Left forelimb (tissue), 1 donor: ENCODE measurements around the gene NINJ1.

Experiments used
- DNase-seq: peaks from one replicate; pipeline ENCODE4 v3.0.0-alpha.2; 2018; ENCODE audit warnings: low spot score

Gene NINJ1

DNA sequence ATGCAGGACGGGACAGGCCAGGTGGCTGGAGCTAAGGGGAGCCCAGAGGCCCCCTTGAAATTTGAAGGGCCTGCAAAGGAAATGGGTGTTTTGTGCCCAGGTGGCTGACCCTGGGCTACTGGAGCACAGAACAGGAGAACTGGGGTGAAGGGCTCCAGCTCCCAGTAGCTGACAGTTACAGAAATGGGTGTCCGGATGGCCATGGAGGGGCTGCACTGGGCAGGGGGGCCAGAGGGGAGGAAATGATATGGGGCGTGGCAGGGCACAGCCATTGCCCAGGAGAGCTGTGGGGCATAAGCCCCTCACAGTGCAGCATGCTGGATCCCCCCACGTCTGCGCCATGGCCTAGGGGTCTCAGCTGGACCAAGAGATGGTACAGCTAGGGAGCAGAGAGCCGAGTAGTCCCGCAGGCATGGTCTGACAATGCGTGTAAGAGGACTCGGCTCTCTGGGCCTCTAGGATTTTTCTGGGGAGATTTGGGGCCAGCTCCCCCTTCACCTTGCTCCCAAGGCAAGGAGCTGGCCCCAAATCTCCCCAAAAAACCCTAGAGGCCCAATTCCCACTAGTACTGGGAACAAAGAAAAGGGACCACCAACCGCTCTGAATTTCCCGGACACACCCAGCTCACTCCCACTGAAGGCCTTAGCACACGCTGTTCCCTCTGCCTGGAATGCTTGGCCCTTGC is 45.9 kb downstream of the NINJ1 start:
- peak; percentile 15 for DNase-seq

DNA sequence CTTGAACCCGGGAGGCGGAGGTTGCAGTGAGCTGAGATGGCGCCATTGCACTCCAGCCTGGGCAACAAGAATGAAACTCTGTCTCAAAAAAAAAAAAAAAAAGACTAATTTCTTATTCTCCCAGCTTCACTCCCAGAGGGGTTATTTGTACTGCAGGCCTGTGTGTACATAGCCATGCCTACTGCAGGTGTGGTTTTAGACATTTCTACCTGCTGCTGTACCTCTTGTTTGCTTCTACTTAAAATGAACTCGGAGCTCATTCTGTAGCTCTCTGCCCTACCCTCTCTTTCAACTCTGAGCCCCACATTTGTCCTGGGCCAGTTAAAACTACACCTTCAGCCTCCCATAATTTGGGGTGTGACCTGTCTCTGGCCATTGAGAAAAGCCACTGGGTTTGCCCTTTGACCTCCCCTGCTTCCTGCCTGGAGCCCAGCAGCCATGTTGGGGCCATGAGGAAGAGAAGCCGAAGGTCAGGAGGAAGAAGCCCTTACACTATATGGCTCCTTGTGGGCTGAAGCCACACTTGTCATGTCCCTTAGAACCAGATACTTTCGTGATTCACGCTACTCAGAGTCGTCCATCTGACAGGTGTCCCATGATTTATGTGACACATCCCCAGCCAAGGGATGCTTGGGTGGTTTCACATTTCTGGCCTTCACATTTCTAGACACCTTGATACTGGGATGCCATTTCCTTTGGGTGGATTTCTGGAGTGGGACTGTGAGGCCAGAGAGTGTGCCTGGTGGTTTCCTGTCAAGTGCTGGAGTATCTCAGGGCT is 47.4 kb downstream of the NINJ1 start:
- peak; percentile 28 for DNase-seq

DNA sequence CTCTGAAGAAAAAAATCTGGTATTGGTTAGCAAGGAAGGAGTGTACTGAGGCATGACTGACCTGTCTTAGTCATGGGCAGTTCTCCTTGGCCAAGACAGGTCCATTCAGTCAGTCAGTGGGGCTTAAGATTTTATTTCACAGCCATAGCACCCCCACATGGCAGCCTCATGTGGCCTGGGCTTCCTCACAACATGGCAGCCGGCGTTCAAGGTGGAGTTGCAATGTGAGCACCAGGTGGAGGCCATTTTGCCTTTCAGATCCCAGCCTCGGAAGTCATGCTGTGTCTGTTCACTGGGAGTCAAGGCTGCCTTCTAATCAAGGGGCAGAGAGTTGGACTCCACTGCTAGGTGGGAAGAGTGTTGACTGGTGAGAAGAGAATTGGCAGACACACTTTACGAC is 48.4 kb downstream of the NINJ1 start:
- DNase-seq = peak; percentile 9

DNA sequence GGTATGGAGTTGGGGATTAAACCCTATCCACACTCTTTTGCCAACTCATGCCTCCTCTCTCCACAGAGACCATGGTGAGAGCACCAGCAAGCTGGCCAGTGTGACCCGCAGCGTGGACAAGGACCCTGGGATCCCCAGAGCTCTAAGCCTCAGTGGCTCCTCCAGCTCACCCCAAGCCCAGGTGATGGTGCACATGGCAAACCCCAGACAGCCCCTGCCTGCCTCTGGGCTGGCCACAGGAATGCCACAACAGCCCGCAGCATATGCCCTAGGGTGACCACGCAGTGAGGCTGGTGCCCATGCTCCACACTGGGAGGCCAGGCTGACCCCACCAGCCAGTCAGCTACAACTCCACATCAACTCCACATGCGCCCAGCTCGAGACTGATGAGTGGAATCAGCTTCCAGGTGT is 49.6 kb downstream of the NINJ1 start:
- DNase-seq = no peak

DNA sequence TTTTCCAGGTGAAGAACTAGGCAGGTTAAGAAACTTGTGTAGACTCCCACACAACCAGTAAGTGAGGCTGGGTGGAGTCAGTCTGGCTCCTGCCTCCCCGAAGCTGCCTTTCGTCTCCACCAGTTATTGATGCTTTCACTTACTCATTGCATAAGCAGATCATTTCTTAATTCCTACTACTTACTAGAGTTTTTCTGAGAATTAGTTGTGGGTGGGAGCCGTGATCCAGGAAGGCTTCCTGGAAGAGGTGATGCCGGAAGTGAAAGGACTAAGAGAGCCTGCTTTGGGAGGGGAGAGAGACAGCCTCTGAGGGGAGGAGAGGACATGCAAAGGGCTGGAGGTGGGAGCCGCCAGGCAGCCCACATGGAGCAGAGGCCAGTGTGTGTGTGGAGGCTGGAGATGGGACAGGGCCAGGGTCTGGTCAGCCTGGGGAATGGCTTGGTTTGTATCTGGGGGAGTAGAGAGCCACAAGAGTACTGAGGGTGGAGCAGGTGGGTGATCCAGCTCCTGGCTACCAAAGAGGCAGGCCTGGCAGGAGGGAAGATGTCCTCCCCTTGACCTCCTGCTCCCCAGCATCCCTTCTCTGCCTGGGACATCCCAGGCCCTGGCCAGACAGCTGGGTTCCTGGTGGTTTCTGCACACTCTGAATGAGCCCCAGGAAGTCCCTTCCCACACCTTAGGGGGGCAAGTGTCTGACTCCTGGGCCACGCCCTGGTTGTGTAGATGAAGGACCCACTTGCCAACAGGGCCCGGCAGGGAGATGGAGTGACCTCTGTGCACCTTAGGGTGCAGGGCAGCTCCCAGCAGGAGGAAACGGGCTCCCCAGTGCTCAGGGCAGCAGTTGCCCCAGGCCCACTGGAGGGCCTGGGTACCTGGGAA is 50.2 kb downstream of the NINJ1 start:
- peak; percentile 53 for DNase-seq

DNA sequence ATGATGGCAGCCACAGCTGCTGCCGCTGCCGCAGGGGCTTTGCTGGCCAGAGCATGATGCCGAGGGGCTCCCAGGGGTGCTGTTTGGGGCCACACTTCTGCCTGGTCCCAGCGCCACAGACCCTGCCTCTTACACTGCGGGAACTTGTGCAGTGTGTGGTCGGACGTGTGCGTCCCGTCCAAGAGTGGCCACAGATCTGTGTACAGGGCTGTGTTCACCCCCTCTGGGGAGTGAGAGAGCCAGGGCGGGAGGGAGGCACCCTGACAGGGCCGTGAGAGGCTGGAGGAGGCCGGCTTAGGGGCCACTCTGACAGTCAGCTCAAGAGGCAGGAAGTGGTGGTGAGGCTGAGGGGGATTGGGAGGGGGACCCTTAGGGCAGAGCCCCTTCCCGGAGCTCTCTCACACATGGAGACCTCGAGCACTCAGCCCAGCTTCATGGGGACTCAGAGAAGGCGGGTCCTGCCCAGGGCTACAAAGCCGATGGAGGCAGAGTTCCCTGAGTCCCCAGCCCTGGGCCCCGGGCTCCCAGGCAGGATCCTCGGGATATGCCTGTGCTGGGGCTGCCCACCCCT is 51.1 kb downstream of the NINJ1 start:
- DNase-seq = peak; percentile 58

DNA sequence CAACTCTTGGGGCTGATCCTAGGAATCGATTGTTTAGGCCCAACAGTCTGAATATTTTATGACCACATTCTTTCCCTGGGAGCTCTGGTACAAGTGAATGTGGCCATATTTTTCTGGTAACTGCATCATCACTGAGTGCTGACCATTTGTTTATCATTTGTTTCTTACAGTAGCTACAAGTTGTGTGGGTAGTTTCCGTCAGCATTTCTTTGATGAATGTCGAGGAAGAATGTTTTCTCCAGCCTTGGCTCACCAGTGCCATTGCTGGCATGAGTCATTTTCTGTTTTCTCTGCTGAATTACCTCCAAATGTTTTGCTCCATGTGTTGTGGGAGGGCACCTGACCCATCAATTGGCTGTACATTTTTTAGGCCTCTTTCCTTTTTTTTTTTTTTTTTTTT is 52.1 kb downstream of the NINJ1 start:
- DNase-seq = no peak

DNA sequence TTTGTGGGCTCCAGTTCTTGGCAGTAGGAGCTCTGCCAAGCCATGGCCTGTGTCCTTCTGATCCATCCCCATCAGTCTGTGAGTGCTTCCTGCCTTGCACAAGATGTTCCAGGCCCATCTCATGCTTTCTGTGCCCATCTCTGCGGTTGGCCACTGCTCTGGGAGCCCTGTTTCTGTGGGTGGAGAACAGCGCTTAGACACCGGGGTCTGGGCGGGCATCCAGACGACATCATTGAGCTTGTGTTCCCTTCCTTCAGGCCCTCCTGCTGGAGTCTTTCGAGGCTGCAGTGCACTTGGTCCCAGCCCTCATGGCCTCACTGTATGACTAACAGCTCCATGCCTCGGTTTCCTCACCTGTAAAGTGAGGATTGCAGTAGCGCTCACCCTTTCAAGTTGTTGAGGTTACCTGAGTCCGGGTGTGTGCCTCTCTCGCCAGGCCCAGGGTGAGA is 52.9 kb downstream of the NINJ1 start:
- peak; percentile 48 for DNase-seq

DNA sequence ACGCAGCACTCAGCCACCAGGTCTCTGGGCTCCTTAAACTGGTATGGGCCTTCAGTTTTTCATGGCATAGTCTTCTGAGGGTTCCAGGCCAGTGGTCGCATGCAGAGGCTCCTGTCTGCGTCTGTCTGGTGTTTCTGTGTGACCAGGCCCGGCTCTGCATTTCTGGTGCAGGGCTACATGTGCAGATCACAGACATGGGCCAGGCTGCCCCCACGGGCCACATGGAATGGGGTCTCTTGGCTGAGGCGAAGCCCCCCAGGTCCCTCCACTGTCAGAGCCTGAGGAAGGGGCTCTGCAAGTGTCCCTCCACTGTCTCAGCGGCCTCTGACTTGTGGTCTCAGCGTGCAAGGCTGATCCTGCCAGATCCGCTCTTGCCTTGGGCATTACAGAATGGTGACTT is 53.6 kb downstream of the NINJ1 start:
- DNase-seq = peak; percentile 40

DNA sequence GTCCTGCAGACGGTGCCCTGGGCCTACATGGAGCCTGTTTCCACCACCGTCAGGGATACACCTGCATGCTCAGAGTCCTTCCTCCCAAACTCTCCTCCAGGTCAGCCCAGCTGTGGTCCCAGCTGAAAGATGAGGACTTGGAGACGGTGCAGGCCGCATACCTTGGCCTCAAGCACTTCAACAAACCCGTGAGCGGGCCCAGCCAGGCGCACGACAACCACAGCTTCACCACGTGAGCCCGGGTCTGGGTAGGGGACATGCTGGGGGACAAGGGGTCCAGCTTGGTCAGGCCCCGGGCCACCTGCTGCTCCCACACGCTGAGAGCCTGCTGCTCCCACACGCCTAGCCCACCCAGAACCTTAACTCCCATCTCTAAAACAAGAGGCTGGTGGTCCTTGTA is 54.7 kb downstream of the NINJ1 start:
- DNase-seq = peak; percentile 26

DNA sequence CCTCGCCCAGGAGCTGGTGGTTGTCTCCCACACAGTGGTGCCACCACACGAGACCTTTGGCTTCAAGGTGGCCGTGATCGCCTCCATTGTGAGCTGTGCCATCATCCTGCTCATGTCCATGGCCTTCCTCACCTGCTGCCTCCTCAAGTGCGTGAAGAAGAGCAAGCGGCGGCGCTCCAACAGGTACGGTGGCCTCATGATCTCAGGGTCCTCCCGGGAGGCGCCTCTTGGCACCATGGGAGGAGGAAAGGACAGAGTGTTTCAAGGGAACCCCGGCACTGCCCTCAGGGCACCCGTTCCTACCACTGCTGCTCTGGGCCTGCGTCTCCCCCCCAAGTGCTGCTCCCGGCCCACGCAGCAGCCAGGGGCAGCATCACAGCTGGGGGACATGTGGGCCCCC is 56.2 kb downstream of the NINJ1 start:
- DNase-seq = no peak

DNA sequence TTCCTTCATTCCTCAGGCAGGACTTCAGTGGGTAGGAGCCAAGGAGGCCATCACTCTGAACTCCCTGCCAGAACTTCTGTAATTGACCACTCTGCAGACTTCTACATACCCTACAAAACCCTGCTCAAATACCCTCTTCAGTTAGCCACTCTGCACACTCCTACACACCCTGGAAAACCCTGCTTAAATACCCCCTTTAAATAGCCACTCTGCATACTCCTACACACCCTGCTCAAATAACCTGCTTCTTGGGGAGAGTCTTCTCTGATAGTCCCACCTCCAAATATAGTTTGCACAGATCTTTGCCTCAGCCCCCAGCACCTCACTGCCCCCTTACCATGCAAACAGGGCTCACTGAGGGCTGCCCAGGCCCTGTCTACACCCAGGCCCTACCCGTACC is 56.7 kb downstream of the NINJ1 start:
- no peak for DNase-seq

DNA sequence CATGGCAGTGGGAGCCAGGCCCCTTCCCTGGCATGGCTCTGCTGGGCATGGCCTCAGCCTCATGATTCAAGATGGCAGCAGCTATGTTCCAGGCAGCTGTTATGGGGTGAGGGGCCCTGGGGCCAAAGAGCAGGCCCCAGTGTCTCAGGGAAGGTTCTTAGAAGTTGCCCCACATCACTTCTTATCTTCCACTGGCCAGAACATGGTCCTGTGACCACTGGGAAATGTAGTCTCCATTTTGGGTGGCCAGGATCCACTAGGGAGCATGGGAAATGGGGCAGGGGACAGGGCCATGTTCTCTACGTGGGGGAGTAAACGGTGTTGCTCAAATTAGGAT is 57.3 kb downstream of the NINJ1 start:
- DNase-seq = no peak

DNA sequence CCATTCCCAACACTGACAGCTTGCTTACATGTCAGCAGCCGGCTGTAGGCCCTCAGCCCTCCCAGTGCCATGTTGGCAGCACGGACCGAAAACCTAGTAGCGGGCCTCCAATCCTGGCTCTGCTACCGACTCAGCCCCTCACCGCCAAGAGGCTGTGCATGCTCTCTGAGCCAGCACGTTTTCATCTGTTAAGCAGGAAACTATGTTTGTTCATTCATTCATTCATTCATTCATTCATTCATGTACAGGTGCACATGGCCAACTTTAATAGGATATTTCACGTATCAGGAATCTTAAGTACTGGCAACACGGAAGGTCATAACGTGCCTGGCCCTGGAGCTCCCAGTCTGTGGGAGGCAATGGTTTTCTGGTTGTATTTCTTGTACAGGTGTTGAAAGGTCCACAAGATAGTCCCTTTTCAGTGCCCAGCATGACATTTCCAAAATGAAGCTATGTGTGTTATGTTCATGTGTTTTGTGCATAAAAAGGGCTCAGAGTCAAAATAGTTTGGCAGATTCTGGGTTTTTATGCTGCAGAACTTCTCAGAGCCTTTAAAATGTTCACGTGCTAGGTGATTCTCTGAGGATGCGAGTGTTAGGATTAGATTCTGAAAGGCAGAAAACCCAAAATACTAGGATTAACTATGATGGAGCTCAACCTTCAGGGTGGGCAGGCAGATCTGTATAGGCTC is 57.8 kb downstream of the NINJ1 start:
- DNase-seq = no peak

DNA sequence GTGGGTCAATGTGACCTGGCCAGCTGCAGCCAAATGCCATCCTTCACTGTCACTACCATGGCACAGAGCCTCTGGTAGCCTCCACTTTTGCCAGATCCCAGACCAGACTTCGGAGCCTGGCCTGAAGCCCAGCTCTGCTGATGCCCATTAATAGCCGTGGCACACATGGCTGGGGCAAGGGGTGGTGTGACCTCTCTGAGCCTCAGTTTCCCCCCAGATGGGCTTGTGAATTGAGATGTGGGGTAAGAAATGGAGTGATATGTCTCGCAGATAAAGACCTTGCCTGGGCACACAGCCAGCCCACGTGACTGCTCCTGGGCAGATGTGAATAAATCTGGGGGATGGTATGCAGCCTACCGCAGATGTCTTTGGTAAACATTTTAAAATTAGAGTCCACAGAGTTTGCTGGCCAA is 61.7 kb downstream of the NINJ1 start:
- DNase-seq = no peak
